DMS114 treated with DMSO at 0.1 percent for 48 hours (cell line): ENCODE results near the gene LCMT1.
"Not testable (repeated sequence)": the region's sequence is repeated elsewhere in the genome, so short reads cannot be mapped to it uniquely, and the experiment has no call there.

Experiments
- DNase-seq: peaks from one replicate; lab custom pipeline; 2025; ENCODE audit not compliant: unreplicated experiment; lab: John Stamatoyannopoulos, UW

LCMT1 gene

GRCh38 chr16:25141648-25142047 is 30.1 kb downstream of the LCMT1 start:
- DNase-seq, result no peak

GRCh38 chr16:25143928-25144327 is 32.4 kb downstream of the LCMT1 start:
- peak; percentile 23 for DNase-seq

- no peak for DNase-seq
Measured at GRCh38 chr16:25148568-25149215, 37.1 kb downstream of the LCMT1 start.

- no peak for DNase-seq
Measured at GRCh38 chr16:25151996-25152395, 40.5 kb downstream of the LCMT1 start.

- DNase-seq, result no peak
Measured at GRCh38 chr16:25155553-25156460, 44.3 kb downstream of the LCMT1 start.

GRCh38 chr16:25157271-25157875 is 45.8 kb downstream of the LCMT1 start:
- no peak for DNase-seq

- DNase-seq, result no peak
Measured at GRCh38 chr16:25158401-25158800, 46.9 kb downstream of the LCMT1 start.

- DNase-seq, result no peak
Measured at GRCh38 chr16:25161753-25162367, 50.3 kb downstream of the LCMT1 start.

- DNase-seq, result no peak
Measured at GRCh38 chr16:25163683-25164082, 52.1 kb downstream of the LCMT1 start.

- DNase-seq, result no peak
Measured at GRCh38 chr16:25165284-25165683, 53.7 kb downstream of the LCMT1 start.

GRCh38 chr16:25167920-25168319 is 56.4 kb downstream of the LCMT1 start:
- DNase-seq, result not testable (repeated sequence)

GRCh38 chr16:25171390-25171789 is 59.8 kb downstream of the LCMT1 start:
- no peak for DNase-seq

- DNase-seq, result no peak
Measured at GRCh38 chr16:25172831-25173230, 61.3 kb downstream of the LCMT1 start.

- DNase-seq, result no peak
Measured at GRCh38 chr16:25174285-25174684, 62.7 kb downstream of the LCMT1 start.

GRCh38 chr16:25176136-25176535 is 64.6 kb downstream of the LCMT1 start:
- no peak for DNase-seq

- DNase-seq, result no peak
Measured at GRCh38 chr16:25177512-25177830, 65.9 kb downstream of the LCMT1 start.

- no peak for DNase-seq
Measured at GRCh38 chr16:25177831-25178688, 66.5 kb downstream of the LCMT1 start.

- not testable (repeated sequence) for DNase-seq
Measured at GRCh38 chr16:25181236-25181635, 69.7 kb downstream of the LCMT1 start.

- no peak for DNase-seq
Measured at GRCh38 chr16:25184771-25185170, 73.2 kb downstream of the LCMT1 start.

GRCh38 chr16:25187491-25187795 is 75.9 kb downstream of the LCMT1 start:
- DNase-seq, result no peak

GRCh38 chr16:25189305-25189704 is 77.8 kb downstream of the LCMT1 start:
- no peak for DNase-seq
